ENCODE measurements around the gene ULK4.
A peak's percentile ranks its signal among the peaks of the same experiment; 100 is the strongest.

ULK4 gene

DNA sequence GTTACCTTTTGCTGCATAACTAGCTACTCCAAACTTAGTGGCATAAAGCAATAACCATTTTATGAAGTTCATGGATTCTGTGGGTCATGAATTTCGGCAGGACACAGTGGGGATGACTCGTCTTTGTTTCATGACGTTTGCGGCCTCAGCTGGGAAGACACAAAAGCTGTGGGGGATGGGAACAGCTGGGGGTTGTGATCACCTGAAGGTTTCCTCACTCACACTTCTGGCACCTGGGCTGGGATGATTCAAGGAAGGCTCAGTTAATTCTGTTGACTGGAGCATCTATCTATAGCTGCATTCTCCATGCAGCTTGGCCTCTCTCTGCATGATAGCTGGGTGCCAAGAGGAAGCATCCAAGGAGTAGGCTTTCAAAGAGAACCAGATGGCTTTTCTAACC is 332.8 kb downstream of the ULK4 start:
- no peak for DNase-seq

DNA sequence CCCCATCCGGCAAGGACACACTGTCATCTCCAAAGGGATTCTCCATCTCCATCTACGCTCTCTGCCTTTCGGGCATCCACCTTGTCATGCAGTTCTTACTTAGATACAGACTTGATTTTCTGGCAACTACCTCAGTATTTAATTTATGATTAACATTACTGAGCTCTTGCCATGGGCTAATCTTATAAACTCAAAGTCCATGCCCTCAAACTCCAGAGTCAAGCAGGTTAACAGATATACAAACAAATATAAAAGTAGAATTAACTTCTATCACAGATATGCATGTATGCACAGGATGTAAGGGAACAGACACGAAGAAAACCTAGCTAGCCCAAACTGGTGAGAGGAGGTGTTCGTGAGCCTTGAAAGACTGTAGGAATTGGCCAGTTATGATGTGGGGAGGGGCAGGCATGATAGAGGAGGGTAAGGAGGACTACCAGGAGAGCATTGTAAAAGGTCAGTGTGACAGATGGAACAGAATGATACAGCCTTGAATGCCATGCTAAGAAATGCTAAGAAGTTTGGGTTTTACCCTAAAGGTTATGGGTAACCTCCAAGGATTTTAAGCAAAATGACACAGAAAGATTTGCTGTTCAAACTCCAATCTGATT is 334.3 kb downstream of the ULK4 start:
- DNase-seq, result no peak

DNA sequence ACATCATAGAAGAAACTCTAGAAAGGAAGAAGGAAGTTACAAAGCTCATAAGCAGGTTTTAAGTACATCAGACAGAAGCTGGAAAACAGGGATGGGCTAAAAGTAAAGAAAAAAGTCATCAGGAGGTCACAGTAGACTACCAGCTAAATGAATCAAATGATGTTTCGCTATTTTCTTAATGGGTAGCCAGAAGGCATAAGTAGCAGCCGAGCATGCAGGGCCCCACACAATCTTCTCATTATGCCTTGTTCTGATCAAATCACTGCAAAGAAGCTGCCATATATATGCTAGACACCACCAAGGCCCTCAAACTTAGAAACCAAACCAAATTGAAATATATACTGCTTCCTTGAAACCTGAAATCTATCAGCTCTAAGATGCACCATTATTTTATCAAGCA is 349.1 kb downstream of the ULK4 start:
- no peak for DNase-seq

DNA sequence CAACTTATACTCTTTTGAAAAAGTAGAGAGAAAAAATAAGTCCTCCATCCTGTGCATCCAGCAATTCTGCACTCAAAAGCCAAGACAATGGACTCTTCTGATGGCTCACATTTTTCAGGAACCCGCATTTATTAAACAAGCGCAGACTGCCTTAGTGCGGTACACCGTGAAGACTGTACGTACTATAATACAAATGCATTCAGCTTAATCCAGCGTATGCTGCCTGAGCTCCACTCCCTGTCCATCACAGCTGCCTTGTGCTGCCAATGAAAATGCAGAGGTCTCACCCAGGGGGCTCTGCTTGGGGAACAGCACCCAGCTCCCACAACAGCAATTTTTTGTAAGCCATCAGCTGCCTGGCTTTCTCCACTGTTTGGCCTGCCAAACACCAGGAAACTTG is 350.9 kb downstream of the ULK4 start:
- no peak for DNase-seq

DNA sequence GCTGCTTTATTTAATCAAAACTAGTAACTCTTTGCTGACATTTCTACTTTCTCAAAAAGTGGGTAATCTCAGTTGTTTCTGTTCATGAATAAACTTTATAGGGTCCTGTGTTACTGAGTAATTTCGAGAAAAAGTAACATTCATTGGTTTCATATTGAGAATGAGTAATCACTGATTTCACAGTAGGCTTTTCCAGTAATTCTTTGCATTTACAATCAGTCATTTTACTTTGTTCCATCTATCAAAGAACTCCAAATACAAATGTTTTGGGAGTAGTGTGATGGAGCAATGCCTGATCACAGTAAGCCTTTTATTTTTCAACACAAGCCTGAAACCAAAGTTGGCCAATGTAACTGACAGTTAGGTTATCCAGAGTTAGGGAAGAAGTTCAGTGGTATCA is 353.6 kb downstream of the ULK4 start:
- DNase-seq, result no peak

DNA sequence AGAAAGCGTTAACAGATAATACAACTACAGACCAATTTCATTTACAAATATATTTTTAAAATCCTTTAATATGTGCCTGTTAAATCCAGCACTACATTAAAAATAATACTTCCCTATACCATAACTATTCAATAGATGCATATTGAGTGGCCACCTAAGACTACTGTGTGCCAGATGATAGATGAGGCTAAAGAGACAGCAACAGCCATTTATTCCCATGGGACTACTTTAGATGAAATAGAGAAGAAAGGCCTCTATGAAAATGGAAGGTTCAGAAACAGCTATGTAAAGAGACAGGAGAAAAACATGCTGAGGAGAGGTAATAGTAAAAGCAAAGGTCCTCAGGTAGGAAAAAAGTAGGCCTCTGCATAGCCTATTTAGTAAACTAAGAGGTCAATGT is 358.1 kb downstream of the ULK4 start:
- no peak for DNase-seq

DNA sequence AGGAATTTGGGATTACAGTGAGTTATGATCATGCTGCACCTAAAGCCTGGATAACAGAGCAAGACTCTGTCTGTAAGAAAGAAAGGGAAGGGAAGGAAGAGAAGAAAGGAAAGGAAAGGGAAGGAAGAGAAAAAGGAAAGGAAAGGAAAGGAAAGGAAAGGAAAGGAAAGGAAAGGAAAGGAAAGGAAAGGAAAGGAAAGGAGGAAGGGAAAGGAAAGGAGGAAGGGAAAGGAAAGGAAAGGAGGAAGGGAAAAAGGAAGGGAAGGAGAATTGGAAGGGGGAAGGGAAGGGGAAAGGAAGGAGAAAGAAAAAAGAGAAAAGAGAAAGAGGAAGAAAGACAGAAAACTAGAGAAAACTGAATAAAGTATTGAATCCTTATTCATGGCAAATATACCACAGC is 359.8 kb downstream of the ULK4 start:
- no peak for DNase-seq

DNA sequence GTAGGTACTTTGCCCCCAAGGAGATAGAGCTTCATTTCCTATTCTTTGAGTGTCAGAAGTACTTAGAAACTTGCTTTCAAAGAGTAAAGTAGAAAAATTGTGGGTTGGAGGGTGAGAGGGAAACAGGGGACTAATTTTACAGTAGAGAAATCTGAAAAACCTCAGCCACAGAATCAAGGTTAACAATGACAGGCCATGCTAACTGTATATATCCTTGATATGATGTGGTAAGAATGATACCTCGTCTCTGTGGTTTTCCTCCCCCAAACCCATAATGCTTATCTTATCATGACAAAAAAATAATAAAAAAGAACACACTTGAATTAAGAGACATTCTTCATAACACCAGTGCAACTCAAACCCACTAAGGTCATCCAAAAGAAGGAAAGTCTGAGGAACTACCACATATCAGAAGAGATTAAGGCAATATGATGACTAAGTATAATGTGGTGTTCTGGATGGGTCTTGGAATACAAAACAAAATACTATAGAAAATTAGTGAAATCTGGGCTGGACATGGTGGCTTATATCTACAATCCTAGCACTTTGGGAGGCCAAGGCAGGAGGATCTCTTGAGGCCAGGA is 360.4 kb downstream of the ULK4 start:
- no peak for DNase-seq

DNA sequence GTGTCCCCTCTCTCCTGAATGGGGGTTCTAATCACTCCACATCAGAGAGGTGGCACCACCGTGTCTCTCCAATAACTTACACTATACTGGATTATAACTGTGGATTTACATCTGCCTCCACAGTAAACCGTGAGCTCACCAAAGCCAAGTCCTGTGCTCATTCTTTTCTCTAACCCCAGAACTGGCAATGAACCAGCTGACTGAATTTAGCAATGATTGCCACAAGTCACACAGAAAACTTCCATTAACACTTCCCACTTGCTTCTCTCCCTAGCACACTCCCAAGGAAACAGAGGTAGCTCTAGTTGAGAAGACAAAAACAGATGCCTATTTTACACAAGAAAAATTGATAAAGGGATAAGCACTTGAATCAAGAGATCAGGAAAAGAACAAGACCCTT is 361.3 kb downstream of the ULK4 start:
- DNase-seq, result peak; percentile 48

DNA sequence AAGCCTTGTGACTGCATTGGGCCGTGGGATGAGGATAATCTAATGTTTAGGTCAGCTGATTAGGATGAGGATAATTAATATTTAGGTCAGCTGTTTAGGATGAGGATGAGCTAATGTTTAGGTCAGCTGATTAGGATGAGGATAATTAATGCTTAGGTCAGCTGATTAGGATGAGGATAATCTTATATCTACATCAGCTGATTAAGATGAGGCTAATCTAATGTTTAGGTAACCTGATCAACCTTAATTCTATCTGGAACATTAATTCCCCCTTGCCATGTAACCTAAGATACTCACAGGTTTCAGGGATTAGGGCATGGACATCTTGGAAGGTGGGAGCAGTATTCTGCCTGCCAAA is 362.8 kb downstream of the ULK4 start:
- DNase-seq, result no peak

DNA sequence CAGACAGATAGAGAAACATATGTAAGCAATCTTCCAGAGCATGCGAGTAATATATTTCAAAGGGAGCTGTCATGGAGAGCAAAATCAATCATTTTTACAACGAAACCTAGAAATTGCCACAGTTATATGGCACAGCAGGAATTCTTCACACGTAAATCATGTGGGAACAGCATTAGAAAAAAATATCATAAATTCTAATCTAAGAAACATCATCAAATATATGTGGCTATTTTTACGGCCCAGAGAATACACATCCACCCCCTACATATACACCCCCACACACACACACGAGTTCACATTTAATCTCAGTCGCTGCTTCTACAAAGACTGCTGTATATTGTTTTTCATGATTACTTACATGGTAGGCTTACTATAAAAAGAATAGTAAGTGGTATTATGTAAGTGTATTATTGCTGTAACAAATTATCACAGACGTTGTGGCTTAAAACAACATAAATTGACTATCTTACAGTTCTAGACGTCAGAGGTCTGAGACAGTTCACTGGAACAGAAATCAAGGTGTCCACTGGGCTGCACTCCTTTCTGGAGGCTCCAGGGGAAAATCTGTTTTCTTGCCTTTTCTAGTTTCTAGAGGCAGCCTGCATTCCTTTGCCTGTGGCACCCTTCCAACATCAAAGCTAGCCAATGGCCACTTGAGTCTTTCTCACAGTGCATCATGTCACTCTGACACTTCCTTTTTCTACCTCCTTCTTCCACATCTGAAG is 363.3 kb downstream of the ULK4 start:
- DNase-seq, result peak; percentile 77

DNA sequence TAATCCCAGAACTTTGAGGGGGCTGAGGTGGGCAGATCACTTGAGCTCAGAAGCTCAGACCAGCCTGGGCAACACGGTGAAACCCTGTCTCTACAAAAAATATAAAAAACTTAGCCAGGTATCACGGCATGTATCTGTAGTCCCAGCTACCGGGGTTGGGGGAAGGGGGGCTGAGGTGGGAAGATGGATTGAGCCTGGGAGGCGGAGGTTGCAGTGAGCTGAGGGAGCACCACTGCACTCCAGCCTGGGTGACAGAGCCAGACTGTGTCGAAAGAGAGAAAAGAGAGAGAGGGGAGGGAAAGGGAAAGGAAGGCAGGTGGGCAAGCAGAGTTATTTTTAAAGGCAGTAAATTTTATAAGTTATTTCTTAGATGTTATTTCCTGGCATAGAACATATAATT is 368.1 kb downstream of the ULK4 start:
- no peak for DNase-seq

DNA sequence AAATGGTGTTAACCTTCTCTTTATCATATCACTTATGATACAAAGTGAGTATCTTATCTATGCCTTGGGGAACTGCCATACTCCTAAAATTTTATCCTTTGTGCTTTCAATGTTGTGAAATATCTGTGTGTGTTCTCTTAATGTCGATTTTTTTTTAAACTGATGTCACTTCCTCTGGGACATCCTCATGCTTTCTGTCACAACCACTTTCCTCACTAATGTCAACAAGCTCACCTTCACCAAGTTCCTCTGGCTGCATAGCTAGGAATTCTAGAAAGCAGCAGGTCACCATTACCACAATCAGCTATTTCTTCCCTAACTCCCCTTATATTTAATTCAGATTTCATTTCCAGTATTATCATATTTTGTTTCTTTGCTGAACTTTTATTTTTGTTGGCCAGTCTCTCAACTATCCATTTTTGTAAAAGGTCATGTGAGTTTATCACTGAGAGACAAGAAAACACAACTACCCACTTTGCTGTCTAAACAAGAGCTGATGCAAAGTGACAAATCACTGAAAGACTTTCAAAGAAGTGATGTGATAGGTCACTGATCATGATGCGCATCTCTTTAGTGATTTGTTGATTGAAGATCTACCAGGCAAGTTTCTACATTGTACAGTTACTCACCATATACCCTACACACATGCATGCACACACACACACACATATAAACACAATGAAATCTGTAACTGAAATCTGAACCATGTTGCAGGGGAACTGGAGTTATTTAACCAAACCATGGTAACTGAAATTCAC is 369.0 kb downstream of the ULK4 start:
- DNase-seq, result no peak

DNA sequence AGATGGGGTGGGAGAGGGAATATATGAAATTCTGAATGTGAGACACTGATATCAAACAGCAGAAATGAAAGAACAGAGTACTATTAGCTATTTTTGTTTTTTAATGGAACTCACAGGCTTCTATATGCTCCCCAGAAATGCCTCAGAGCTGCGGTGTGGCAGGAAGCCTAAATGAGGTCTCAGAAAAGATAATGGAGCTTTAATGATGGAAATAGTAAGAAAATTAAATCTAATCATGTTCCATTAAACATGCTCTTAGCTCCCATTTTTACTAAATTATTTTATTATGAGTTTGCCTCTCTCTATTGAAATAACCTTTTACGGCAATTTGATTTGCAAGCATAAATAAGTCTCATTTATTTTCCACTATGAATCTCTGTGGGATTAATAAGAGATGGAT is 378.9 kb downstream of the ULK4 start:
- no peak for DNase-seq

DNA sequence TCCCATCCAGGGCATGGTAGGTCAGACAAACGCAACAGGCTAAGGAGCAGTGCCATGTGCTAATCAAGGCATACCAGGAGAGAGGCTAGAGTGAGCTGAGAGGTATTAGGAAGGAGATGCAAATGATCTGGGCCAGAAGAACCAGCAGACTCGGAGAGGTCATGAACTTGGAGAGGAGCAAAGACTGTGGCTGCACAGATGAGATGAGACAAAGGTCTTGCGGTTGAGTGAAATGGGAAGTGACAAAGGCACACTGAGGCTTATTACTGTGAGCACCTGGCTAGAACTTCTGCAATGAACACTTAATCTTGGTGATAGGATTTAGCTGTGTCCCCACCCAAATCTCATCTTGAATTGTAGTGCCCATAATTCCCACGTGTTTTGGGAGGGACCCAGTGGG is 380.2 kb downstream of the ULK4 start:
- DNase-seq, result no peak

DNA sequence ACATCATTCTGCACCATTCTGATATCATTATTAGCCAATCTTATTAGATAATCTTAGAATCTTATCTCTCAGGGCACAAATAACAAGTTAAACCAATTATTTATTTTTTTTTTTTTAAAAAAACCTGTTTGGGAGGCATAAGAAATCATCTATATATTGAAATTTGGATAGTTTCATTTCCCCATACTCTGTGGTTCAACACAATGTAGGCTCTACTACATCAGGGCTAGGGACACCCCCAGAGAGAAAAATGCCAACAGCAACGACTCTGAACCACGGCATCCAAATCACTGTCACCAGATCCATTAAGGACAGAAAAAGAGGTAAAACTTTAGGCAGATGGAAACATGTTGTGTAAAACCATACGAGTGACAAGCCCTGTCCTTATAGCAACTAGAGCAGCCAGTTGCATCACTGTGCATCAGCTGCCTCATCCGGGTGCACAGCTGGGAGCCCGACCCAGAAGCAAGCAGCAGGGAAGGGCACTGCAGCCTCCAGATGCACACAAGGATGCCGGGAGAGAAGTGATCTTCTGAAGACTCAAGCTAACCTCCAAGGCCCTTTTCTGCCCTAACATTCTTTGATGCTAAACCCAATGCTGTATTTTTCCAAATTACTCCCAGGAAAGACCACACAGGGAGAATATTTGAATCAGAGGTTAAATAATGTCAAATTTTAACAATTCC is 381.5 kb downstream of the ULK4 start:
- DNase-seq, result peak; percentile 72

DNA sequence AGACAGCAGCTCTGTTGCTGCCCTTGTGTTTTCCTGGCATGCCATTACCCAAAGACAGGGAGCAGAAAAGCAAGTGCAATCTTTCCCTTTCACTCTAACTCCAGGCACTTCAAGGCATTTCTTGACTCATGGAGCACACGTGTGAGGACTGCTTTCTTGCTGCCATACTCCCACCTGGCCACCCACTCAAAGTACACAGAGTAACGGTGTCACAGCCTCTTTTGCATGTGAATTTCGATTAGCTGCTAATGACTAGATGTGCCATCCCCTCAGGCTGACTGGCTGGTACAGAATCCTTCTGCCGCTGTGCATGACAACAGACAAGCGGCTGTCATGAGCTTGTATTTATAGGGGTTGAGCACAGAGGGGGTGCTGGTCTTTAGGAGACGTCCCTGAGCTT is 382.0 kb downstream of the ULK4 start:
- DNase-seq, result no peak

DNA sequence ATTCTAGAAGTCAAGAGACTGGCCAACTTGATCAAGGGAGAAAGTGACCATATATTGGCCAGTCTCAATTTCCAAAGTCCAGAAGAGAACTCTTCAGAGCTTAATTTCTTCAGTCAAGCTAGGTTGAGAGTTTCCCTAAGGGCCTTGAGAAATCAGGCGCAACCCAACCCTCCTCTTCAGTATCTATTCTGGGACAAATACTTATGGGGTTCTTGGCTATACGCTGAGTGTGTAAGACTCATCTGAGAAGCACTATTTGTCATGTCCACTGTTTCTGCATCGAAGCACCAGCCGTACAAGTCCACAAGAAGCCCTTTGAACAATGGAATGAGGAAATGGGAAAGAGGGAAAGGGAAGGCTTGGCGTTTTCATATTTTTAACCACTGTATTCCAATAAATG is 383.1 kb downstream of the ULK4 start:
- no peak for DNase-seq

DNA sequence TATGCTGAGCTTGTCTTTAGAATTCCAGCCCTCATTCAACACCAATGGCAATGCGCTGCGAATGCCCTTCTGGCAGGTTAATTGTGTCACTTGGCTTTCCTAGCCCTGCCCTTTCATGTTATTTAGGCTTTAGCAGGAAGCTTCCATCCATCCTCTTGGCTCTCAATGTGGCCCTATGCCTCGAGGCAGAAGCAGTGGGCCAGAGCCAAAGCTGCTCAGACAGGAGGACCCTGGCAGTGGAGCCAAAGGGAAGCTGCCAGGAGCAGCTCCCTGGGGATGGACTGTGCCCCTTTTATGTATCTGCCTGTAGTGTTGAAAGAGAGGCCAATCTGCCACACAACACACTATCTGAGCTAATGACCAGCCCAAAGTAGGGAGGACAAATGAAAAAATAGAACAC is 386.2 kb downstream of the ULK4 start:
- no peak for DNase-seq

DNA sequence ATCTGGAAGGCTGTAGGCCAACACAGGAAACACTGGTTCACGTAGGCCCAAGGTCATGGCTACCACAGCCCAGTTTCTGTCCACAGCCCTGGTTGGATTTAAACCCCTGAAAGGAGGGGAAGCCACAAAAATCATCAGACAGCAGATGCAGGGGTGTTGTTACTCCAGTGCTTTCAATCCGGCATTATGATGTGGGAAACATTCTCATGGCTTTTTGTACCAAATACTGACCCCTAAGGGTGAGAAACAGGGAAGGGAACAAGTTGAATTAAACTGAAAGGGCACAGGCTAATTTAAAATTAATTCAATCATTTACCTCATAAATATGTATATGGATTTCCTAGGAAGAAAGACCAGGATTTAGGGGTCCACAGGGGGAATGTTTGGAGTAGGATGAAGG is 387.0 kb downstream of the ULK4 start:
- DNase-seq, result no peak

DNA sequence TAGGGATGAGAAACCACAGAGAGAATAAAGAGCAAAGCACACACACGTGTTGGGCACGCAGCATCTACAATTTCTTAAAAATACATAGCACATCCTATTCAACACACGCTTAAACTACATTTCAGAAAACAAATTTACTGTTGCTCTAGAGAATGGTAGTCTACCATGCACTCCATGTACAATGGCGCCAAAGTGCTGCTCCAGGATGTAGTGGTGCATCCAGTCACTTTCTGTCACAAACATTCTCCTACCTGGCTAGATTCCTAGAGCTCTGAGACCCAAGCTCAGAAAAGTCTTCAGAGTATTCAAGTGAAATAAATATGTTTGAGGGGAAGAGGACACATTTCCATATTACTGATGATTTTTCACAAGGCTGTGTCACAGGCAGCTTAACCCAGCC is 388.3 kb downstream of the ULK4 start:
- DNase-seq, result no peak

DNA sequence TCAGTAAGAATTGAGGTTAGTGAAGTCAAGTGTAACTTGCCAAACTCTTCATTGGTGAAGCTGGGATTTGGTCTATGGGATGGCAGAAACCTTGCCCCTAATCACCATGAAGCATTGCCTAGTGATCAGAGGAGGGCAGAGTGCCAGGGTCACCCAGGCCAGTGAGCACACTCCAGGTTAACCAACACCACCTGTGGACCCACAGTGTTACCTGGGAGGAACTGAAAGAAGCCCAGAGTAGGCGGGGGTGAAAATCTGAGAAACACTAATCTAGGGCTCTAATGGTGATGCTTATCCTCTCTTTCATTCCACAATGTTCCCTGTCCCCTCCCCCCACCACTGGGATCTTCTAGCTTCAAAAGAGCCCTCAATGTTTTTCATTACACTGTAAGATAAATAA is 389.8 kb downstream of the ULK4 start:
- DNase-seq, result no peak

DNA sequence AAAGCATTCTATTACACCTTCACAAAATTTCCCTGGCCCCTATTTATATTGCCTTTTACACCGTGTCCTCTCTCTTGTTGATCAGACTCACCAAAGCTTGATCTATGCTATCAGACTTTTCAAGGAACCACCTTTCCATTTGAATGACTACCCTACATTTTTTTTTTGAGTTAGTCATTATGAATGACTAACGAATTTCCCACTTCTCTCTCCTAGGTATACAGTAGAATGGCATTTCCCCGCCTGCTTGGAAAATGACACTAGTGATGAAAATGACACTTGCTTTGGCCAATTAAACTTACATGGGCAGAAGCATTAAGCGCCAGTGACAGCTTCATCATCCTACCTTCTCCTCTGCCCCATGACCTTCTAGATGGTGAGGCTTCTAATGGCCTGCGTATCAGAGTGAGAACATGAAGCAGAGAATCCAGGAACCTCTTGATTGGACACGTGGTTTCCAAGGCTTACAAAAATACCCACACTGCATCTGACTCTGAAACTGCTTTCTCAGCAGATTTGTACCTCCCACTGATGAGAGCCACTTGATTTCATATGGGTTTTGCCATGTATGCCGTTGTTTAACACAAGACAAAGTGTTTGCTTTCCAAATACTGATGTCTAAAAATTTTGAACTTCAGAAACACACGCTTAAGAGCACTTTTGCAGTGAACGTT is 392.1 kb downstream of the ULK4 start:
- DNase-seq, result no peak

Data from fibroblast of skin of abdomen (primary cell).